ENCODE data around the gene GSK3A.

GRCh38 chr19:42198676-42199439 lies 43.5 kb downstream of the GSK3A start:
- TF ChIP-seq EZH2phosphoT487 (IDR thresholded peaks at IDR 0.05; ENCODE audit: low read depth) (no peak), CTCF (IDR thresholded peaks at IDR 0.05; ENCODE audit: low read depth, low read length) (no peak)
